GM21576 (cell line): ENCODE results near the gene LDLRAD4.
"Not testable (repeated sequence)": the region's sequence is repeated elsewhere in the genome, so short reads cannot be mapped to it uniquely, and the experiment has no call there.

Experiments used
- ATAC-seq: cut with Tn5 transposase; IDR thresholded peaks from one replicate; pipeline ENCODE4 v1.9.1; 2021; ENCODE audit warnings: mild to moderate bottlenecking, moderate library complexity; ENCODE audit not compliant: unreplicated experiment

LDLRAD4 gene

GRCh38 chr18:13640266-13640860 lies 421.8 kb downstream of the LDLRAD4 start:
- ATAC-seq: no peak

- no peak for ATAC-seq
These were observed 423.2 kb downstream of the LDLRAD4 start for GRCh38 chr18:13641551-13642439.

- ATAC-seq: no peak
These were observed 423.9 kb downstream of the LDLRAD4 start for GRCh38 chr18:13642440-13642827.

- no peak for ATAC-seq
These were observed 424.7 kb downstream of the LDLRAD4 start for GRCh38 chr18:13643261-13643751.

- no peak for ATAC-seq
These were observed 426.5 kb downstream of the LDLRAD4 start for GRCh38 chr18:13645093-13645492.

GRCh38 chr18:13646633-13647032 lies 428.1 kb downstream of the LDLRAD4 start:
- ATAC-seq: no peak

- no peak for ATAC-seq
These were observed 429.2 kb downstream of the LDLRAD4 start for GRCh38 chr18:13647761-13648160.

- ATAC-seq: no peak
These were observed 431.1 kb downstream of the LDLRAD4 start for GRCh38 chr18:13649397-13650390.

- no peak for ATAC-seq
These were observed 435.3 kb downstream of the LDLRAD4 start for GRCh38 chr18:13653746-13654433.

- ATAC-seq: no peak
These were observed 439.4 kb downstream of the LDLRAD4 start for GRCh38 chr18:13657974-13658373.

GRCh38 chr18:13658436-13659204 lies 440.1 kb downstream of the LDLRAD4 start:
- no peak for ATAC-seq

GRCh38 chr18:13660510-13660909 lies 441.9 kb downstream of the LDLRAD4 start:
- no peak for ATAC-seq

- ATAC-seq: no peak
These were observed 442.7 kb downstream of the LDLRAD4 start for GRCh38 chr18:13661051-13661778.

GRCh38 chr18:13661779-13662256 lies 443.3 kb downstream of the LDLRAD4 start:
- no peak for ATAC-seq

GRCh38 chr18:13672657-13673056 lies 454.1 kb downstream of the LDLRAD4 start:
- no peak for ATAC-seq

- ATAC-seq: no peak
These were observed 457.9 kb downstream of the LDLRAD4 start for GRCh38 chr18:13676471-13676870.

- ATAC-seq: not testable (repeated sequence)
These were observed 458.8 kb downstream of the LDLRAD4 start for GRCh38 chr18:13677350-13677749.

- no peak for ATAC-seq
These were observed 462.1 kb downstream of the LDLRAD4 start for GRCh38 chr18:13680612-13681011.

- no peak for ATAC-seq
These were observed 463.1 kb downstream of the LDLRAD4 start for GRCh38 chr18:13681701-13682100.
